ENCODE measurements around the gene GMDS.
A peak's percentile ranks its signal among the peaks of the same experiment; 100 is the strongest.

GMDS gene

DNA sequence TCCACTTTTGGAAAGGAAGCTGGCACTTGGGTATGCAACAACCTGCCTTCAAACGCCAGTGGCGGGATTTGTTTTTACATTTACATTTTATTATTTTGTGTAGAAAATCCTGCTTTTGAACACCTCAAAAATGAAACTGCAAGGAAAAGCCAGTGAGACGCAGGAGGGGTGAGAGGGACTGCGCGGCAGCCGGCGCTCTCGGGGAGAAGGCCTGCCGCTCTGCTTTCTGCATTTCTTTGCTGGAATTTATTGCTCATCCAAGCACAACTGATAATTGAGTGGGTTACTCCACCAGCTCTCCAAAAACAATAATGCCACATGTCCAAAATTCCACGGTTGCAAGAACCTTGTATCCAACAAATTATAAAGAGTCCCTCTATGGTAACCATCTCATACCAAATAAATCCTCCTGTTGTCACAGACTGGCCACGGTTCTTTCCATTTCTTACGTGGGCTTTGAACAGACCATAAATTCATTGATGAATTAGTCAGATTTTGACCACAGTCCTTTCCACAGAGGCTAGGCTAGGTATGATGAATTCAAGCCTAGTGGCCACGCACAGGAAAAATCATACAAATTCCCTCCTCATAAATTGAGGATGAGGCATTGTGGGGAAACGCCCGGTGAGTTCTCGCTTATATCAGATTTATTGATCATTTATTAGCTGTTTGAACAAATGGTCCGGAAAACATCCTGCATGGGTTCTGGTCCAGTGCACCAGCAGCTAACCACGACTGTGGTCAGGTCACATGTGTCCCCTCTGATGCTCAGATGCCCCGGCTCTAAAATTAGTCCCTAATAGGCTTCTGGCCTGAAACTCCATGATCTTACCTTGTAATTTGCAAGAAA is 667.3 kb downstream of the GMDS start:
- DNase-seq: no peak
- peaks cover 9% of the 10 kb centered on the region; the same call in 1 of the 2 replicates for H3K4me1 ChIP-seq
- no peaks in the 10 kb centered on the region for H3K9me3 ChIP-seq
- TF ChIP-seq, protein P1, sequence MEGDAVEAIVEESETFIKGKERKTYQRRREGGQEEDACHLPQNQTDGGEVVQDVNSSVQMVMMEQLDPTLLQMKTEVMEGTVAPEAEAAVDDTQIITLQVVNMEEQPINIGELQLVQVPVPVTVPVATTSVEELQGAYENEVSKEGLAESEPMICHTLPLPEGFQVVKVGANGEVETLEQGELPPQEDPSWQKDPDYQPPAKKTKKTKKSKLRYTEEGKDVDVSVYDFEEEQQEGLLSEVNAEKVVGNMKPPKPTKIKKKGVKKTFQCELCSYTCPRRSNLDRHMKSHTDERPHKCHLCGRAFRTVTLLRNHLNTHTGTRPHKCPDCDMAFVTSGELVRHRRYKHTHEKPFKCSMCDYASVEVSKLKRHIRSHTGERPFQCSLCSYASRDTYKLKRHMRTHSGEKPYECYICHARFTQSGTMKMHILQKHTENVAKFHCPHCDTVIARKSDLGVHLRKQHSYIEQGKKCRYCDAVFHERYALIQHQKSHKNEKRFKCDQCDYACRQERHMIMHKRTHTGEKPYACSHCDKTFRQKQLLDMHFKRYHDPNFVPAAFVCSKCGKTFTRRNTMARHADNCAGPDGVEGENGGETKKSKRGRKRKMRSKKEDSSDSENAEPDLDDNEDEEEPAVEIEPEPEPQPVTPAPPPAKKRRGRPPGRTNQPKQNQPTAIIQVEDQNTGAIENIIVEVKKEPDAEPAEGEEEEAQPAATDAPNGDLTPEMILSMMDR (IDR thresholded peaks at IDR 0.05; ENCODE audit: low read depth, low read length): no peak
- H3K4me3 ChIP-seq (ENCODE audit: low read depth, low read length): no peak overlapping the region
- H3K36me3 ChIP-seq: no peaks in the 10 kb centered on the region
- H3K27me3 ChIP-seq: peaks cover 10% of the 10 kb centered on the region

DNA sequence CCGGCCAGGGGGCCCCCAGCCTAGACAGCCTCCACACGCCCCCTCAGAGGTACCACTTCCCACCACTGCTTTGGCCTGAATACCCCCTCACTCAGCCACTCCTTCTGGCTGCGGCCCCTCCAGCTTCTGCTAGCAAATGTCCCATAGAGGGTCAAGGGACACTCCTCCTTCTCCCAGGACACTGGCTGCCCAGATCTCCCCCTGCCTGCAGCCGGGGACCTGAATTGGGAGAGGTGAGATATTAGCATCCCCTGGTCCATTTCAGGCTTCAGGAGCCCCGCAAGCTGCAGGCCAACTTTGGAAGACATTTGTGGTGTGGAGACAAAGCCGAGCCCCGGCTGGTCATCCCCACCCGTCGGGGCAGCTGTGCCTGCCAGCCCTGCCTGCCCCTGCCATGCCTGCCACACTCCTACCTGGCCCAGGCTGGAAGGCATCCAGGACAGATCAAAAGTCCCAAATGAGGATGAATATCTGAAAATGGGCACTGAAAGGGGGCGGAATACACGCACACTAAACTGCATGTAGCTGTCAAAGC is 668.2 kb downstream of the GMDS start:
- no peaks in the 10 kb centered on the region for H3K36me3 ChIP-seq
- H3K4me1 ChIP-seq: peaks cover 9% of the 10 kb centered on the region; the same call in 1 of the 2 replicates
- TF ChIP-seq, protein P1 (IDR thresholded peaks at IDR 0.05; ENCODE audit: low read depth, low read length): no peak
- no peak overlapping the region for H3K4me3 ChIP-seq (ENCODE audit: low read depth, low read length)
- no peak for DNase-seq
- no peaks in the 10 kb centered on the region for H3K9me3 ChIP-seq
- H3K27me3 ChIP-seq: peaks cover 5% of the 10 kb centered on the region

DNA sequence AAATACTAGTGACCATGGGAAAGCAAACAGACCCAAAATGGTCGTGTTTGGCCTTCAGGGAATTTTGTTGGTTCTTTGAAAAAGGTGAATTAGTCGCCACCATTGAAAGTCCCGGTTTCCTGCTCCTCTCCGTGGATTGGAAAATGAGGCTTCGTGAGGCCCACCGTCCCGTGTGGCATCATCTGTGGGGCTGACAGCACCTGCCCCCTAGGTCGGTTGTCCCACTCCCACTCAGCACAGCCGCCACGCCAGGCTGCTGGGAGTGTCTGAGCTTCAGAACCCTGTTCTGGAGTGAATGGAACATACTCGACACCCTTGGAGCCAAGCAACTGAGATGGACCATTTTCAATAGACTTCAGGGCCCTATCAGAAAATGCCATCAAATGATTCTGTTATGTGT is 668.7 kb downstream of the GMDS start:
- TF ChIP-seq, protein P1 (IDR thresholded peaks at IDR 0.05; ENCODE audit: low read depth, low read length): no peak
- Histone ChIP-seq H3K27me3 (no peaks in the 10 kb centered on the region; the same call in 1 of the 2 replicates), H3K36me3 (no peaks in the 10 kb centered on the region), H3K9me3 (no peaks in the 10 kb centered on the region), H3K4me1 (peaks cover 9% of the 10 kb centered on the region; the same call in 1 of the 2 replicates), H3K4me3 (ENCODE audit: low read depth, low read length) (no peak overlapping the region)
- DNase-seq: no peak

DNA sequence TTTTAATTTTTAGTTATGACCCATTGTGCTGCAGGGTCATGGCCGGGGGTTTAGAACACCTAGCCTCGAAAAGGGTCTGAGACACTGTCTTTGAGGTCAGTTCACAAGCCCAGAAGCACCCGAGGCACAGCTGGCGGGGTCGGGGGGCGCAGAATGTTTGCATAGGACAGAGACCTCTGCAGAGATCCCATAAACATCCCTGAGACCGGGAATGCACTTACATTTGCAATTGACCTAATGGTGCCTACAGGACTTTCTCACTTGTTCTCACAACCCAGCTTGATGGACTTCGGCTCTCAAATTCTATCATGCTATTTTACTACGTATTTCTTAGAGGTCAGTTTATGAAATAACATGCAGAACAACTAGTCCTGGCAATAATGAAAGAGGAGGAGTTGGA is 669.2 kb downstream of the GMDS start:
- TF ChIP-seq, protein P1 (IDR thresholded peaks at IDR 0.05; ENCODE audit: low read depth, low read length): no peak
- H3K27me3 ChIP-seq: no peaks in the 10 kb centered on the region; the same call in 1 of the 2 replicates
- H3K4me3 ChIP-seq (ENCODE audit: low read depth, low read length): no peak overlapping the region
- no peak for DNase-seq
- H3K9me3 ChIP-seq: no peaks in the 10 kb centered on the region
- H3K4me1 ChIP-seq: peaks cover 9% of the 10 kb centered on the region; the same call in 1 of the 2 replicates
- H3K36me3 ChIP-seq: no peaks in the 10 kb centered on the region

DNA sequence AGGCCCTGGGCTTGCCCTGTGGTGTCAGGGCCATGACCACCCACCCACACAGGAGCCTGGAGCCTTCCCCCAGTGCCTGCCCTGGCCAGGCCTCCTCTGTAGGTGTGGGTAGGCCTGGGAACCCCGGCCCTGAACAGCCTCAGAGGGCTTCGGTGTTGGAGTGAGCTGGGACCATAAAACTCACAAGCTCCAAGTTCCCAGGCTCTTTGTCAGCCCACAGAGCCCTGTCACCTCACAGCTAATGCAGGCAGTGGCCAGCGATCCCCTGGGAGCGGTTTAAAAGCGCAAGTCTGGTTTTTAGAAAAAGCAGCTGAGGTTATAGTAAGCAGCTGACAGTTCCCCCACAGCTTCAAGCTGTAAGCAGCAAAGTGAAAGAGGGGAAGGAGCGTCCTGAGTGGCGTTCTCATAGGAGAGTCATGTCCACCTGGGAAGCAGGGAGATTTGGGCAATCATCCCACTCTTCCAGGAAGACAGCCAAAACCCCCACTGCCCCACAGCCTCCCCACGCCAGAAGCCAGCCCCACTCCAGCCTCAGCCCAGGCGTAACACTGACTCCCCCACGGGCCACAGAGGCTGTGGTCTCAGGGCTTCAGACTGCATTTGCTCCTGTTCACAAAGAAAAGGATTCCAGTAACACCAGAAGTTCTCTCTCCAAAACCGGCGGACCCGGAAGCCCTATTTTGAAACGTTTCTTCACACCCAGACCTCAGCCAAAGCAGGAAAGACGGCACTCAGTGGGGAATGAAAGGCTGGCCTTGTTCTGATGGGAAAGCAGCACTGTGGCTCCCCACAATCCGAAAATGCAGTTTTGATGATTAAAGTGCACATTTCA is 670.0 kb downstream of the GMDS start:
- peak; percentile 73 for DNase-seq
- H3K4me3 ChIP-seq (ENCODE audit: low read depth, low read length): peak overlapping the region; percentile 3; the same call in 1 of the 2 replicates
- H3K36me3 ChIP-seq: no peaks in the 10 kb centered on the region
- H3K4me1 ChIP-seq: peaks cover 9% of the 10 kb centered on the region; the same call in 1 of the 2 replicates
- no peaks in the 10 kb centered on the region for H3K9me3 ChIP-seq
- TF ChIP-seq, protein P1 (IDR thresholded peaks at IDR 0.05; ENCODE audit: low read depth, low read length): no peak
- no peaks in the 10 kb centered on the region; the same call in 1 of the 2 replicates for H3K27me3 ChIP-seq
